AG04450 (cell line): ENCODE data around the gene IQGAP1. TPM values are rescaled to one million over a fixed set of nuclear protein-coding genes. Genes with fewer than 3 reads are reported as not detected.

ENCODE experiments used
- CTCF ChIA-PET: fragments of 300-600, 350-600 bp; formaldehyde crosslinking; extraction: SDS; loops from one replicate; lab custom pipeline; 2022; ENCODE audit warnings: antibody characterized with exemption, inconsistent platforms; lab: Charles Lee
- POLR2A ChIA-PET: fragments of 350-600 bp; formaldehyde crosslinking; extraction: SDS; loops from one replicate; lab custom pipeline; 2021; ENCODE audit warnings: antibody characterized with exemption, inconsistent platforms; lab: Yijun Ruan, JAX
- DNase-seq: peaks from one replicate; pipeline ENCODE4 v3.0.0-alpha.2; 2011; ENCODE audit warnings: low read depth, low spot score
- H3K27ac ChIP-seq: one replicate; pipeline ENCODE4 v1.5.1; 2012; ENCODE audit warnings: low read depth, low read length, control low read depth
- H3K27me3 ChIP-seq: one replicate; pipeline ENCODE4 v1.6.0; 2012; ENCODE audit warnings: low read length; ENCODE audit not compliant: control insufficient read depth, insufficient read depth
- H3K4me3 ChIP-seq: 2 replicates; pipeline ENCODE4 v1.5.1; 2011; ENCODE audit warnings: mild to moderate bottlenecking, low read depth, low read length, control low read depth
- H3K9me3 ChIP-seq: 2 replicates; pipeline ENCODE4 v1.5.1; 2012; ENCODE audit warnings: low read length; ENCODE audit not compliant: control insufficient read depth, insufficient read depth
- CTCF ChIP-seq: IDR thresholded peaks from 2 replicates; pipeline ENCODE4 v1.5.1; 2011; ENCODE audit warnings: low read depth, low read length, control low read depth, inconsistent platforms
- polyA plus RNA-seq: library from polyadenylated mRNA; depleted of rRNA; stranded (reverse); fragments of >200 nt; gene quantifications from 2 replicates; pipeline ENCODE4 v1.2.3, GENCODE V29; 2011

IQGAP1 gene
- polyA plus RNA-seq, 1 experiment, result 170 TPM

- no peak overlapping the region for H3K27ac ChIP-seq
- no peak overlapping the region for H3K4me3 ChIP-seq
- DNase-seq, result no peak
- ChIA-PET POLR2A (interaction anchor here (1.4 kb wide), 1 partner anchor 83 kb away, joined by 4 read pairs; the partner anchor contains the start of gene IQGAP1), CTCF (interaction anchor here (0.9 to 1.2 kb wide), 2 partner anchors 11 to 151 kb away, joined by 3 read pairs; no protein-coding TSS in a partner anchor)
- no peaks in the 10 kb centered on the region for H3K27me3 ChIP-seq
- TF ChIP-seq CTCF, result no peak
- no peaks in the 10 kb centered on the region for H3K9me3 ChIP-seq
Observed at GRCh38 chr15:90471126-90471525, 83.1 kb downstream of the IQGAP1 start.

GRCh38 chr15:90471769-90472168 lies 83.7 kb downstream of the IQGAP1 start:
- Histone ChIP-seq H3K27me3 (no peaks in the 10 kb centered on the region), H3K9me3 (no peaks in the 10 kb centered on the region), H3K4me3 (no peak overlapping the region), H3K27ac (no peak overlapping the region)
- ChIA-PET POLR2A (no interaction called here), CTCF (interaction anchor here (0.9 to 1.2 kb wide), 2 partner anchors 11 to 152 kb away, joined by 3 read pairs; no protein-coding TSS in a partner anchor)
- DNase-seq, result no peak
- no peak for TF ChIP-seq CTCF

- no peak overlapping the region for H3K4me3 ChIP-seq
- TF ChIP-seq CTCF, result no peak
- ChIA-PET POLR2A (no interaction called here), CTCF (interaction anchor here (2.7 kb wide), 1 partner anchor 158 kb away, joined by 31 read pairs; no protein-coding TSS in a partner anchor)
- H3K27me3 ChIP-seq, result no peaks in the 10 kb centered on the region
- no peak for DNase-seq
- no peaks in the 10 kb centered on the region for H3K9me3 ChIP-seq
- H3K27ac ChIP-seq, result no peak overlapping the region
Observed at GRCh38 chr15:90478846-90479481, 90.9 kb downstream of the IQGAP1 start.

- POLR2A ChIA-PET, result no interaction called here
- DNase-seq, result no peak
- Histone ChIP-seq H3K4me3 (no peak overlapping the region), H3K9me3 (no peaks in the 10 kb centered on the region), H3K27me3 (no peaks in the 10 kb centered on the region), H3K27ac (no peak overlapping the region)
- TF ChIP-seq CTCF, result no peak
- CTCF ChIA-PET, result interaction anchor here (2.7 kb wide), 1 partner anchor 159 kb away, joined by 31 read pairs; no protein-coding TSS in a partner anchor
Observed at GRCh38 chr15:90479656-90480055, 91.6 kb downstream of the IQGAP1 start.

GRCh38 chr15:90481023-90481422 lies 93.0 kb downstream of the IQGAP1 start:
- Histone ChIP-seq H3K9me3 (no peaks in the 10 kb centered on the region), H3K27ac (no peak overlapping the region), H3K27me3 (no peaks in the 10 kb centered on the region), H3K4me3 (no peak overlapping the region)
- POLR2A ChIA-PET, result interaction anchor here (0.6 kb wide), 1 partner anchor 73 kb away, joined by 3 read pairs; no protein-coding TSS in a partner anchor
- CTCF ChIA-PET, result interaction anchor here (0.6 to 6.6 kb wide), 18 partner anchors 10 to 341 kb away, joined by 3 to 237 read pairs (median 12); no protein-coding TSS in a partner anchor
- no peak for DNase-seq
- TF ChIP-seq CTCF, result no peak
